Stimulated activated CD4-positive, alpha-beta T cell treated with anti-CD3 and anti-CD28 coated beads, Interleukin-1b, Interleukin-23, amount 100 ng/mL, for 4 hours (primary cell): ENCODE measurements around the gene TMEFF2.
"Not testable (repeated sequence)": the region's sequence is repeated elsewhere in the genome, so short reads cannot be mapped to it uniquely, and the experiment has no call there.

Experiments used
- DNase-seq, 2 donors: peaks; one replicate each; pipeline ENCODE4 v3.0.0-alpha.2; 2020; ENCODE audit warnings: low read depth in 2 of 2

Gene TMEFF2

DNA sequence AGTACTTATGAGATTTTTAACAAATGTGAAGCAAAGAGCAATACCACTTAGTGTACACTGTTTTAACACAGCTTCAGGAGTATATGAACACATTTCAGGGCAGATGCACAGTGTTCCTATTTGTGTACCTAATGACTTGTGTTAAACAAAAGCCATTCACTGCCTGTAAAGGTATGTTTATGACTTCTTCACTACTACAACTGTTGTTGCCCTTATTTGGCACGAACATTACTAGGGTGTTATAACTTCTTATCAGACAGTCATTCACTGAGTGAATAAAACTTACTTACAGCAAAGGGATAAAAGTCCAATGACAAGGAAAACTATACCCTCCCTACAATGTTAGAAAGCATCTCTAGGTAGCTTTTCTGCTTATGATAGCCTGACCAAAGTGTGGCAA lies 262.4 kb downstream of the TMEFF2 start:
- DNase-seq: no peak

DNA sequence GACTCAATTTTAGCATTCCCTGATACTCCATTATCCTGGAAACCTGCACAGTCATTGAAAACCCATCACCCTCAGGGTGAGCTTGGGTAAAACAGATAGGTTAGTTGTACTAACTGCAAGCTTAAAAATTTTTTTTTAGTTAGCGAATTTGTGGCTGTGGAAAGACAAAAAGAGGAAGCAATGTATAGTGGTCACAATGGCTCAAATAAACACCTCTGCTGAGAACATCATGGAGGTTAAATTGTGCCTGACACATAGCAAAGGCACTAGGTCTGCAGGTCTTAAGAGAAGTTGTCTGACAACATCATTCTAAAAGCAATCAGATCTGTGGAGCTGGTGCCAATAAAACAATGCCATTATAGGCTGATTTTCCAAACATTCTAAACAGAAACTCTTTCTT lies 263.4 kb downstream of the TMEFF2 start:
- no peak for DNase-seq

DNA sequence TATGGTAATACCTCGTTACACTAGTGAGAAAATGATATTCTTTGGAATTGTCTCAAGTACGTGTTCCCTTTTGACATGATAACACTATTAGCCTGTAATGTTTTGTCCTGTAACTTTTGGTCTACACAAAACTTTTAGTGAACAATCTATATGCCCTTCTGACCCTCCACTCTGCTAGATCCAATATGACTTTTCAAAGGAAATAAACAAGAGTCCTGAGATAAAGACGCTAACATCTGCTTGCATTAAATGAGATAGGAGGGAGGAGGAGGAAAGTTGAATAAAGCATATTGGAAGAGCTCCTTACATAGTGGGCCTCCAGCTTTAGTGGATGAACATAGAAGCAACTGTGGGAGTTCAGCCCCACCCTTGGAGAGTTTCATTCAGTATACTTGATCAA lies 264.5 kb downstream of the TMEFF2 start:
- DNase-seq: no peak

DNA sequence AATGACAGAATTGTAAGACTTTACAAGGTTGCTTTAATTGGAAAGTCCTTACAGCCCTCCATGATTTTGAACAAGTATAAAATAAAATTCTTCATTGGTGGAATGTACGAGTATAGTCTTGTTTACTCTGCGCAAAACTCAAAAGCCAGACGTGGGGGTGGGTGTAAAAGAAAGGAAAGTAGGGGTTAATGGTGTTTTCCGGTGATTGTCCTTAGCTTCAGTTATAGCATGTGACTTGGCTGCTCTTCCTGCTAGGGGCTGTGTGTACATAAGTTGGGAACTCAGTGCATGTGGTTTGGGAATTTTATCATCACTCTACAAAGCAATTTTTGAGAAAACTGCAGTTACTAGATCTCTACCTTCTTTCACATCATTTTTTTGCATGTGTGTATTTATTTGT lies 265.4 kb downstream of the TMEFF2 start:
- DNase-seq: no peak

DNA sequence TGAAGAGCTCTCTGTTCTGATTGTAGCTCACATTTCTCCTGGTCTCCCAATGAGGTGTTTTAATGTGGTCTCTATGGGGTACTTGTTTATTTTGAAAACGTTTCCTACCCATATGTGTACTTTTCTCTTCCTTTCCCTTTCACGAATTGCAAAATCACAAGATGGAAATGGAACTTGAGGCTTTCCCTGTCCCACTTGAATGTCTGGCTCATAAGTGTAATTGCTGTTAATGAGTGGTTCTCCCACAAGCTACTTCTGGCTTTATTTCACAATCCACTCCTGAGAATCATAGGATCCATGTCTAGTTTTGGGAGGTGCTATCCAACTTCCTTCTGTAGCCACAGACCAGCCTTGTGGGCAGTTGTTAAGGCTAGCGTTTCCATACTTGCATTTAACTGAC lies 266.7 kb downstream of the TMEFF2 start:
- no peak for DNase-seq

DNA sequence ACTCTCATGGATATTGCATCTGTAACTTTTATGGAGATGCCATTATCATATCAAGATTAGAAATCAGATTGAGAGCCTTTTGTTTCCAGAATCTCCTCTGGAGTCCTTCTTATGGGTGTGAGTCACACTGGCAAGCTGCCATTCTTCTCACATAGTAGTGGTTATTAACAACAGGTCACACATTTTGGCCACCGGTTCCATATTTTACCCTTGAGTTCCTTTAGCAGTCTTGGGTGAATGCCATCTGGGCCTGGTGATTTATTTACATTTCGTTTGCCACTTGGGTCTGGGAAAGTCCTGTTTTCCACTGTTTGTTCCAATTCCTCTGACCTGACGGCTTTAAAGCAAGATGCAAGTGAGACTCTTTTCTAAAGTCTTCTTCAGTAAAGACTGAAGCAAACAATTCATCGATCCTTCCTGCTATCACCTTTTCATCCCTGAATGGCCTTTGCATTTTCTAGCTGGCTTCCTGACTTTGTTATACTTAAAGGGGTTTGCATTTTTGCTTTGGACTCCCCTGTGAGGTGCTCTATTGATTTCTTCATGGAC lies 267.3 kb downstream of the TMEFF2 start:
- no peak for DNase-seq

DNA sequence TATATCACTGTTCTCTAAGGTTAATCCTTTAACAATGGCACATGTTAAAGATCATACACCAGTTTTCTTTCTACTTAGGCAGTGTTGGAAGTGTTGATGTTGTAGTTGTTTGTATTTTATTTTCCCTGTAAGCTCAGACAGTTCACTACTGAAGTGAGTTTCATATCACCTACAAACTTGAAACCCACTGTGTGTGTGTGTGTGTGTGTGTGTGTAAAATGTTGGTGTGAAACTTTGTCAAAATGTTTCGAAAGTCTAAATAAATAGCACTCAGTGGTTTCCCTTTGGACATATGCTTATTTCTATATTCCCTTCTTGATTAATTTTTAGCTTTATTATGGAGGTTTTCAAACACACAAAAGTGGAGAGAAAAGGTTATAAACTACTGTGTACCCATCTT lies 268.1 kb downstream of the TMEFF2 start:
- DNase-seq: no peak

DNA sequence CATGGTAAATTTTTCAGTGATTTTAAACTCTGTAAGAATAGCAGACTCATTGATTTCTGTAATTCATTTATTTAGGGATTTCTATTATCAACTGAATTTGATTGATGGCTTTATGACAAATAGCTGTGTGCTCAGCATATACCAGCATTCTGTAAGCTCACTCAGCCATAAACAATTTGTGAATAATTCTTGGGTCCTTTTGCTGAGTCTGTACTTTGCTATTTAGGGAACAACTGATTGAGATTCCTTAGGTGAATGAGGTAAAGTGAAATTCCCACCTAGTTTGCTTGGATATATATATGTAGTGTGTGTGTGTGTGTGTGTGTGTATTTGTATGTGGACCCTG lies 271.1 kb downstream of the TMEFF2 start:
- DNase-seq: no peak

DNA sequence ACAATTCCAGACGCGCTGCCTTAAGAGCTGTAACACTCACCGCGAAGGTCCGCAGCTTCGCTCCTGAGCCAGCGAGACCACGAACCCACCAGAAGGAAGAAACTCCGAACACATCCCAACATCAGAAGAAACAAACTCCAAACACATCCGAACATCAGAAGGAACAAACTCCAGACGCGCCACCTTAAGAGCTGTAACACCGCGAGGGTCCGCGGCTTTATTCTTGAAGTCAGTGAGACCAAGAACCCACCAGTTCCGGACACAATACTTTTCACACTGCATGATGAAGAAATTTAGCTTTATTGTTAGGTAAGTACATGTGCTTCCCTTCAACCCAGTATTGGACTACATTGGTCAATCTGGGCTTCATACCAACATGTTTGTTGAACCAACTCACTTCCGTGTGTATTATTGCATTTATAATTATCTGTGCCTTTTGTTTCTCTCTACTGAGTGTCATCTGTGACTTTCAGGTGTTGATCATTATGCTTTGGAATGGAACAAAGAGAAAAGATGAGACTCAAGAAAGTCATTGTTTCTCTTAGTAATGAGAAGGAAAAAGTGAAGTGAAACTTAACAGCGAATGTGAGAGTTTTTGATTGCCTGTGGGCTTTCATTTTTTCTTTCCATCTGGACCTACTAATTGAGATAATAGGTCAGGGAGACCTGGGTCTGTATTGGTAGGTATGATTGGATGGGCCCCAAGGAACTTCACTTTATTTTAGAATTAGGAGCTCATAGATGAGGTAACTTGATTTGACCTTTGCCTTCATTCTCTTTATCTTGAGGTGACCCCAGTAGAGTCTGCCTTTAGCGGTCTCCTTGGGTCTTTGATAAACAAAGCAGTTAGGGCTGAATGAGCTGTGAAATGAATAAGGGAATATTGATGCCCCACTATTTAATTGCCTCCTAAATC lies 271.7 kb downstream of the TMEFF2 start:
- no peak for DNase-seq

DNA sequence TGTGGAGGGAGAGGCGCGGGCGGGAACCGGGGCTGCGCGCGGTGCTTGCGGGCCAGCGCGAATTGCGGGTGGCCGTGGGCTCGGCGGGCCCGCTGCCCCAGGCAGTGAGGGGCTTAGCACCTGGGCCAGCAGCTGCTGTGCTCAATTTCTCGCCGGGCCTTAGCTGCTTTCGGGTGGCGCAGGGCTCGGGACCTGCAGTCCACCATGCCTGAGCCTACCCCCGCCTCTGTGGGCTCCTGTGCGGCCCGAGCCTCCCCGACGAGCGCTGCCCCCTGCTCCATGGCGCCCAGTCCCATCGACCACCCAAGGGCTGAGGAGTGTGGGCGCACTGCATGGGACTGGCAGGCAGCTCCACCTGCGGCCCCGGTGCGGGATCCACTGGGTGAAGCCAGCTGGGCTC lies 273.1 kb downstream of the TMEFF2 start:
- DNase-seq: not testable (repeated sequence)

DNA sequence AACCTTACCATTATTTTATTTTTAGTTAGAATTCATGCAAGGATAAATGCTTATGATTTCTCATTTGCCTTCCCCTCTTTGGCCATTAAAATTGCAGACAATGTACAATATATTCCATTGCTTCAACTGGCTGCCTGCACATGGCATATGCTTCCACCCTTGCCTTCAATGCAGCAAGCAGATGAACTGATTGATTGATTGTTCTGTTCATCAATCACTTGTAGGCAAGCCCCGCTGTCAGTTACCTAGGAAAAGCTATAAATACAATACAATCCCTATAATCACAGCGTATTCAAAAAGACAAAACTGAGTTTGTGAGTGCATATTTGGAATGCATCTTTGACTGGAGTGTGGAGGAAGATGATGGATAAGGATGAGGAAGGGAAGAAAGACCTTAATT lies 274.2 kb downstream of the TMEFF2 start:
- no peak for DNase-seq

DNA sequence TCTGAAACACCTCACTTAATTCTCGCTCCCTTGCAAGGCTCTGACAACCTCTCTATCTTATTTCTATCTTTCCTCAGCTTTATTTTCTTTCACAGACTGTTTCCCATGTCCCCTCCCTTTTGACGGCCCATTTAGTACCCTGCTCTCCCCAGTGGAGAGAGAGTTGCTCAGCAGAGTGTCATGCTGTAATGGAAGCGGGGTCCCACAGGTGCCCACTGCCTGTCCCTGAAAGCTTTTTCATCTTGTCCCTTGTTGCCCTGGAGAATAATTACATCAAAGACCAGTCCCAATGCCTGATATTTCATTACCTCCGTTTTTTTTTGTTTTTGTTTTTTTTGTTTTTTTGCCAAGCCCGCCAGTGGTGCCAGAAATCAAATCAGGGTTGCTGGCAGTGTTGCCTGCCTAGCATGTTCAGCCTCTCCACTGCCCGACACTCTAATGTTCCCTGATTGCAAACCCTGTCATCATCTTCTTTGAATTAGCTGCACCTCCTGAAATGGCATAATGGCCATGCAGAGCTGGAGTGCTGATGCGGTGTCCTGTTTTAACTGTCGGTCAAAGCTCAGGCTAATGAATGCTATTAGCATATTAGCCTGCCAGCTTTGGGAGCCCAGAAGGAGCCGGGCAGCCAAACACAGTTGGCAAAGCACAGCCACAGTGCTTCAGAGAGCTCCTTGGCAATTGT lies 276.6 kb downstream of the TMEFF2 start:
- no peak for DNase-seq

DNA sequence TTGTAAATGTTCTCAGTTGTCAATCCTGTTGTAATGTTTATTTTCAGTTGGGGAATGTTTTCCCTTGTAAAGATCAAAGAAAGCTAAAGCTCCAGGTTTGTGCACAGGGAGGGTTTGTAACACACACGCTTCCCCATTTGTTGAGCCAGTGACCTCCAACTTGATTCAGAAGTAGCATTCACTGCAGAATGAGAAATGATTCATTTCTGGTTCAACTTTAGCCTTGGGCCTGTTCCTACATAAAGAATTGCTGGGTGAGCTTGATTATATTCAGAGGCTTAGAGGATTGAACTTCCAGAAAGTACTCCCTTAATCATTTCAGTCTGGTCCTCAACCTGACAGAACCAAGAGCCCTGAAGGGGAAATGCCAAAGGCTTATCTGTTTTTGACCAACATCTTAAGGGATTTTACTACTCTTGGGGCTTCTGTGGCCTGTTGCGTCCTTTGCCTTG lies 277.3 kb downstream of the TMEFF2 start:
- no peak for DNase-seq

DNA sequence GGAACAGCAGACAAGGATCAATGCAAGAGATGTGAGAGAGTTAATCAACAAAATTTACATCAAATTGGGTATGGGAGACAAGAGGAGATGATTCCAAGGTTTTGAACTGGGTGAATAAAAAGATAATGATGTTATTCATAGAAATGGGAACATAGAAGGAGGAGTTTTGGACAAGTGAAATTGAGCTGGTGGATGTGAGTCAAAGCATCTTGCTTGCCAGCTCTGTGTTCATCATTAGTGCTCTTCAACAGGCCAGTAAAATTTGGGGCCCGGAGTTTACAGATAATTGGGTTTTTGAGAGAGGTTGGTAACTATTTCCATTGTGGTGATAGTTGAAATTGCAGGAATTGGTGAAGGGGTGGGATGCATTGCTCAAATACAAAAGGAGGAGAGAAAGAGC lies 277.9 kb downstream of the TMEFF2 start:
- DNase-seq: no peak

DNA sequence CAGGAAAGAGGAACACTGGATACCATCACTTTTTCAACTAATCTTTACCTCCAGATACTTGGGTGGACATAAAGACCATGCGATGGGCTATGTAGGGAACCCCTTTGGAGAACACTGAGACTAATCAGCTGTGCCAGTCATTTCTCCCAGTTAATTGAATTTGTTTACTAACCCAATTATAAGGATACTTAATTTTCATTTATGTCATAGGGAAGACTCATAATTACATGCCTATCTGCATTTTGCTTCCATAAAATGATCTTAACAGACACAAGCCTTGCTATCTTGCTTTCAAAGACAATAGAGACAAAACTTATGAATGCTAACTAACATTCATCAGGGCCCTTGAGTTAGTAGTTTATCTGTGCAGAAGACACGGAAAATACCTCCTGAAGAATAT lies 279.0 kb downstream of the TMEFF2 start:
- no peak for DNase-seq

DNA sequence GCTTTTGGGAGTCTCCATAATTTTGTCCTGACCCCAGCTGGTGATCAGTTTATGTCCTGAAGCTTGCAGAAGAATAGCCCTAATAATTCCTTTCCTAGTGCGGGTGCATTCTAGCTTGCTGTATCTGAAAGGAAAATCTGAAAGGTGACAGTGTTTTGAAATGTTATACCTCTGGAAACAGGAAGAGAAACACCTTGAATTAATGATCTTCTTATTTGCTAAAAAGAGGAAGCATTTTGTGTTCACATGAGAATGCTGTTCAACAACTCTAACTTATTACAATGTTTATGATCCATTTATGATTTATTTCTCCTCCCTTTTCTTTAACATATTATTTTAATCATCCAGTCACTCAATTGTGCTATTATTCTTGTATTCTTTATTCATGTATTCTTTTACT lies 280.9 kb downstream of the TMEFF2 start:
- DNase-seq: no peak

DNA sequence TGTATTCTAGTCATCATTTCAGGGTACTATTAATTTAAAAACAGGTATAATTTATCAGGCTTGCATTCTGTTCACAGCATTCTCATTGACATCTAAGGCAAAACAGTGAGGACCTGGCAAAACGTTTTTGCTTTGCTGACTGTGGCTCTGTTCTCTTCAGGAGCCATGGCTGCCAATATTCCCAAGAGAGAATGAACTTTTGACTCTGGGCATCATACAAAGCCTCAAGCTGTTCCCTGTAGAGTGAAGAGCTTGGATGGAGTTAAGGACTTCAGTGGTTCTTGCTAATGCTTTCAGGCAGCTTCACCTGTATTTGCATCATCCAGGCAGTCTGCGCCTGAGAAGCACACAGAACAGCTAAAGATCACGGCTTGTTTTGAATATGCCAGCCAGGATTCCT lies 282.0 kb downstream of the TMEFF2 start:
- DNase-seq: no peak

DNA sequence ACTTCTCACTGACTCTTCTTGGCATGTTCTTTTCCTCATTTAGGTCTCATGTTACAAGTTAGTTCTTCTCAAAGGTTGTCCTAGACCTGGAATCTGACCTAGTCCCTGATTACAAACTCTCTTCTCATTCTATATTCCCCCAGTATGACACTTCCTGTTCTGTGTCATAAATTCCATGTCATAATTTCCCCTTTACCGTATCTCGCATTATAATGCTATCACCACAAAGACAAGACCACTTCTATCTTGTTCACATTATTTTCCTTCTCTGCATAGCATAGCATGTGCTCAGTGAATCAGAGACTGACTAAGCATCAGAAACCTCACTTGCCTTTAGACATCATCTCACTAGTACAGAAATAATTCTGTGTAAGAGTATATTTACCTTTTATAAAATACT lies 284.2 kb downstream of the TMEFF2 start:
- DNase-seq: no peak

DNA sequence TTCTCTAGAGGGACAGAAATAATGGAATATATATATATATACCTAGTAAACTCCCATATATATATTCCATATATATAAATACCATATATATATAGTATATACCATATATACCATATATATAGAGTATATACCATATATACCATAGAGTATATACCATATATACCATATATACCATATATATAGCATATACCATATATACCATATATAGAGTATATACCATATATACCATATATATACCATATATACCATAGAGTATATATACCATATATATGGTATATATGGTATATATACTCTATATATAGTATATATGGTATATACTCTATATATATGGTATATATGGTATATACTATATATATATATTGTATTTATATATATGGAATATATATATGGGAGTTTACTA lies 285.9 kb downstream of the TMEFF2 start:
- DNase-seq: no peak

DNA sequence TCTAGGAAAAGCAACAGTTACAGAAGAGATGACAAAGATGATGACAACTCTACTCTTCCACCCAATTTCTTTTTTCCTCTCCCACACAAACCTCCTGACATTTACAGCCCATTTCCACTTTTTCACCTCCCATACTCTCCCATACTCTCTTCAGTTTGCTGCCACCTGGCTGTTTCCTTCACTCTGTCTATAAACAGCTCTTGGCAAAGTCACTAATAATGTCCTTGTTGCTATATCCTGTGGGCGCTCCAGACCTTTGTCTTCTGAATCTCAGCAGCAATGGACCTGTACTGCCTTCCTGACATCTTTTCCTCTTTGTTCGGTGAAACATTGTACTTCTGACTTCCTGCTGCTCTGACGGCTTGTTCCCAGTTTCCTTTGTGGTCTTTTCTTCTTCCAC lies 287.2 kb downstream of the TMEFF2 start:
- no peak for DNase-seq

DNA sequence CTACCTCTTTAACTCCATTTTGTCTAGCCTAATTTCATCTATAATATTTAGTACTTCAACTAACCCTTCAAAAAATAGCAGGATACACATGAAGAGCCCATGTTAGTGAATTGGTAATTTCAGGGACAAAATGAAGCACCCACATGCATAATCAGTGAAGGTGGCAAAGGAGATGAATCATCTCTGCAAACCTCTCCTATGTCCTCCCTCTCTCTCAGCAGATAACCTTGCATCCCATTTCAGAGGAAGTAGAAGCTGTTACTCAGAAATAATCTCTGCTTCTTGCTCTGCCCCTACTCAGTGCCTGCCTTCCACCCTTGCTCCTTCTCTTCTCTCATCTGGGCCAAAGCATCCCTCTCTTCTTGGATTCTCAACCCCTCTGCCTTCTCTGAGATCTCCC lies 287.6 kb downstream of the TMEFF2 start:
- DNase-seq: no peak

DNA sequence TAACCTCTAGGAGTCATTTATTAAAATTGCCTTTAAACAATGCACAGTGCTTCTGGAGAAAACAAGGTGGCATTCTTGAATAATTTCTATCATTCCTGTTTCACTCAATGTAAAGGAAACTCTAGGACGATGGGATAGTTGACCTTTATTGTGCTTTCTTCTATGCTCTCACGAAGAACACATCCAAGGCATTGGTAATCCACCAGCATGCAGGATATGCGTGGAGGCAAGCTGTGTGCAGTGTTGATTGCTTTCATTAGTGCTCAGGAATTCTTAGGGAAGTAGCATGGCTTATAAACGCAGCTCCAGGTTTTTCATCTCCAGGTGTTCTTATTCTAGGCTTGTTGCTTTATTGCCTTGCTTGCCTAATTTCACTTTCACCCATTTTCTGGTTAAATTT lies 289.4 kb downstream of the TMEFF2 start:
- DNase-seq: no peak

DNA sequence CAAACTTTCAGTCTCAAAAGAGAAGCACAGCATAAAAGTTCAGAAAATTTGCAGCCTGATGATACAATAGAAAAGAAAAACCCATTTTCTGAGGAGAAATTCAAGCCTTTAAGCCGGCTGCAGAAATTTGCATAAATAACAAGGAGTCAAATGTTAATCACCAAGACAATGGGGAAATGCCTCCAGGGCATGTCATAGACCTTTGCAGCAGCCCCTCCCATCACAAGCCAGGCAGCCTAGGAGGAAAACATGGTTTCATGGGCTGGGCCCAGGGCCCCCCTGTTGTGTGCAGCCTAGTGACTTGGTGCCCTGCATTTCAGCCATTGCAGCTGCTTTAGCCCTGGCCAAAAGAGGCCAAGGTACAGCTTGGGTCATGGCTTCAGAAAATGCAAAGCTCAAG lies 293.7 kb downstream of the TMEFF2 start:
- no peak for DNase-seq
